Chondrocyte (in vitro differentiated cells): Measurements from ENCODE around the gene MYOF. TPM values are rescaled to one million over a fixed set of nuclear protein-coding genes. Genes with fewer than 3 reads are reported as not detected.
A peak's percentile ranks its signal among the peaks of the same experiment; 100 is the strongest.

Experiments used
- DNase-seq: peaks from one replicate; pipeline ENCODE4 v3.0.0; 2021; ENCODE audit warnings: mixed read lengths, low spot score
- H3K27ac Mint-ChIP-seq: one replicate; pipeline ENCODE4 v1.8.0; 2021; ENCODE audit warnings: mild to moderate bottlenecking, moderate library complexity, mixed read lengths; ENCODE audit not compliant: unreplicated experiment
- H3K27me3 Mint-ChIP-seq: 2 replicates; pipeline ENCODE4 v1.8.0; 2021; ENCODE audit warnings: low read depth, mixed read lengths
- H3K36me3 Mint-ChIP-seq: 2 replicates; pipeline ENCODE4 v1.8.0; 2021; ENCODE audit warnings: low read depth, mixed read lengths
- H3K4me1 Mint-ChIP-seq: 2 replicates; pipeline ENCODE4 v1.8.0; 2021; ENCODE audit warnings: low read depth, mild to moderate bottlenecking, mixed read lengths
- H3K4me3 Mint-ChIP-seq: one replicate; pipeline ENCODE4 v1.8.0; 2021; ENCODE audit warnings: mild to moderate bottlenecking, moderate library complexity, mixed read lengths; ENCODE audit not compliant: unreplicated experiment
- H3K9me3 Mint-ChIP-seq: 2 replicates; pipeline ENCODE4 v1.8.0; 2021; ENCODE audit warnings: low read depth, mixed read lengths
- CTCF ChIP-seq: fragments of 200-600 bp; sonication (generic); IDR thresholded peaks from 2 replicates; pipeline ENCODE4 v1.5.0; 2021; ENCODE audit warnings: antibody characterized with exemption, mild to moderate bottlenecking, moderate library complexity
- total RNA-seq: library from RNA; stranded (reverse); gene quantifications from 3 replicates; pipeline ENCODE4 v1.2.1, GENCODE V29; 2021

The MYOF gene
- total RNA-seq, 1 donor from 2014 or later, result 526 TPM

GRCh38 chr10:93336110-93336509, 146.0 kb downstream of the MYOF start:
- DNase-seq, result no peak
- Mint-ChIP-seq H3K4me3 (no peak overlapping the region), H3K4me1 (no peaks in the 10 kb centered on the region), H3K9me3 (no peaks in the 10 kb centered on the region), H3K27ac (no peak overlapping the region), H3K27me3 (no peaks in the 10 kb centered on the region), H3K36me3 (peaks cover 42% of the 10 kb centered on the region)
- no peak for TF ChIP-seq CTCF

DNA sequence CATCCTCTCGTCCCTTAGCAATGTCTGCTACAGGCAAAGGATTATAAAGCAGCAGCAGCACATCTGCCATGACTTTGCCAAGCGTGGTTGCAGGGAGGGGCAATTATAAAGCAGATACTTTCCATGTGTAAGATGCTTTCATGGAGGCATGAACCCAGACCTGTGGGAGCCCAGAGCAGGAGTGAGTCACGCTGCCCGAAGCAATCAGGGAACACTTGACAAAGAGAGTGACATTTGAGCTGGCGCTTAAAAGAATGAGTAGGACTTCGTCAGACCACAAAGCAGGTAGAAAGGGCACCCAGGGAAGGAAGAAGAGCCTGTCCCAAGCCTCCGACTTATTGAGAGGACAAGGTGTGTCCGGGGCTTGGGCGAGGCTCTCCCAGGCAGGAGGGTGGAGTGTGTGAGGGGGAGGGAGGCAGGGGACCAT, 147.2 kb downstream of the MYOF start:
- Mint-ChIP-seq H3K4me1 (no peaks in the 10 kb centered on the region), H3K27me3 (no peaks in the 10 kb centered on the region), H3K4me3 (no peak overlapping the region), H3K9me3 (no peaks in the 10 kb centered on the region), H3K27ac (no peak overlapping the region), H3K36me3 (peaks cover 40% of the 10 kb centered on the region)
- no peak for DNase-seq
- no peak for TF ChIP-seq CTCF

DNA sequence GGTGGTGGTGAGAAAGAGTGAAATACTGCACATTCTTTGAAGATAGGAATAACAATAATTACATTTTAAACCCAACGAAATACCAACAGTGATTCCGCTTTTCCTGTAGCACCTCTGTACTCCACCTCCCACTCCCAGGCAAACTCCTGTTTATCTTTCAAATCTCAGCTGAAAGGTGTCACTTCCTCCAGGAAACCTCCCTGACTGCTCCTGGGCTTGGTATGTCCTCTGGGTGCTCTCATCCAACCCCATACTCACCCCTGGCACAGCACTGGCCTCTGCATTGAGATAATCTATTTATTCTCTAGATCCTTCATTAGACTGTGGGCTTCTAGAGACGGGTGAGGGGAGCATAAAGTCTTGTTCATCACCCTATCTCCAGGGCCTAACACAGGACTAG, 148.0 kb downstream of the MYOF start:
- H3K36me3 Mint-ChIP-seq, result peaks cover 46% of the 10 kb centered on the region
- H3K4me1 Mint-ChIP-seq, result no peaks in the 10 kb centered on the region
- H3K4me3 Mint-ChIP-seq, result no peak overlapping the region
- TF ChIP-seq CTCF, result no peak
- H3K27me3 Mint-ChIP-seq, result no peaks in the 10 kb centered on the region
- DNase-seq, result no peak
- H3K27ac Mint-ChIP-seq, result peak overlapping the region; percentile 57
- H3K9me3 Mint-ChIP-seq, result no peaks in the 10 kb centered on the region

DNA sequence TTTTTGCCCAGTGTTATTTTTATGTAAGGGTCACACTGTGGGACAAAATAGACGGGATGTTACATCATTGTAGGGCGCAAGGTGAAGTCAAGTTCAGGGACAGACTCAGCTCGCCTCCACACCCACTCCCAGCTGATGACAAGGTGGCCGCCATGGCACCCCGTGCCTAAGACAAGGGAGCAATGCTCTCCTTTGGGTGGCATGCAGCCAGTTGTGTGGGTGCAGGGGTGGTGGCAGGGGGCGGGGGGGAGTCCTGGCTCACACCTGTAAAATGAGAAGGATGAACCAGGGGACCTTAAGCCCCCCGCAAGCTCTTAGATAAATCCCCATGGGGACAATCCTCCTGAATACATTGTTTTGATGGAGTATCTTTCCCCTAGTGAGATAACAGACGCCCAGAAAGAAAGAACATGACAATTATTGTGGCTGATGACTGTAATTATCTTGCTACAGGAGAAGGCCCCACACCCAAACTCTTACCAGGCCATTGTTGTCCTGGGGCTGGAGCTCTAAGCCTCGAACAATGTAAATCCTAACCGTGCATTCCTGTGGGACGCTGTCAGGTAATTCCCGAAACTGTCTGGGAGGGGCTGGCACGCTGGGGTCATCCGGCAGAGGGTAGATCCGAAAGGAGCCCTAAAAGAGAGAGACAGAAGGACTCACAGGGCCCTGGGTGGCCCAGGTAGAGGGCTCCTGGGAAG, 148.7 kb downstream of the MYOF start:
- peak overlapping the region; percentile 57 for H3K27ac Mint-ChIP-seq
- TF ChIP-seq CTCF, result no peak
- no peaks in the 10 kb centered on the region for H3K4me1 Mint-ChIP-seq
- H3K4me3 Mint-ChIP-seq, result no peak overlapping the region
- no peak for DNase-seq
- H3K27me3 Mint-ChIP-seq, result no peaks in the 10 kb centered on the region
- peaks cover 46% of the 10 kb centered on the region for H3K36me3 Mint-ChIP-seq
- no peaks in the 10 kb centered on the region for H3K9me3 Mint-ChIP-seq

DNA sequence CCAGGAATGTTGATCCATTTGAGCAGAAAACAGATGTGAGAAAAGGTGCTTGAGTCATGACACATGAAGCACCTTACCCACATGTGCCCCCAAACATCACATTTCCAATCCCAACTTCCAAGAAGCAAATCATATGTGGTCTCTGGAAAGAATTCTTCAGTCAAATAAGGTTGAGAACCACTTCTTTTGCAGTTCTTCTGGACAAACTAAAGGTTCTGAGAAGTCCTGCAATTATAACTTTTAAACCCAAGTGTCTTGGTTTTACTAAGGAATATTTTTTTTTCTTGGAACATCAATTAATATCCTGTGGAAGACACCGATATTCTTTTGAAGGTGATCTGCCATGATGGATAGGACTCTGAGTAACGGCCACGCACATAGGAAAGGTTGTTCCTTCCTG, 151.3 kb downstream of the MYOF start:
- Mint-ChIP-seq H3K9me3 (no peaks in the 10 kb centered on the region), H3K36me3 (peaks cover 48% of the 10 kb centered on the region), H3K4me3 (no peak overlapping the region), H3K4me1 (no peaks in the 10 kb centered on the region), H3K27me3 (no peaks in the 10 kb centered on the region), H3K27ac (no peak overlapping the region)
- no peak for DNase-seq
- no peak for TF ChIP-seq CTCF
